Activated CD4-positive, alpha-beta memory T cell treated with anti-CD3 and anti-CD28 coated beads for 36 hours (primary cell): ENCODE data around the gene CDCA8. TPM values are rescaled to one million over a fixed set of nuclear protein-coding genes. Genes with fewer than 3 reads are reported as not detected.

Source experiments
- CTCF ChIA-PET: fragments of 350-600 bp; sonication (Branson Sonifier 250); formaldehyde crosslinking; loops from one replicate; lab custom pipeline; 2021; ENCODE audit warnings: antibody characterized with exemption, inconsistent platforms; lab: Charles Lee
- POLR2A ChIA-PET: fragments of 350-600 bp; sonication (Branson Sonifier 250); formaldehyde crosslinking; loops from one replicate; lab custom pipeline; 2021; ENCODE audit warnings: antibody characterized with exemption; lab: Charles Lee
- DNase-seq: peaks from one replicate; pipeline ENCODE4 v3.0.0-alpha.2; 2020
- H3K27ac Mint-ChIP-seq: one replicate; pipeline ENCODE4 v1.8.0; 2021; ENCODE audit warnings: mixed read lengths
- H3K27me3 Mint-ChIP-seq: one replicate; pipeline ENCODE4 v1.8.0; 2021; ENCODE audit warnings: mixed read lengths
- H3K36me3 Mint-ChIP-seq: one replicate; pipeline ENCODE4 v1.8.0; 2021; ENCODE audit warnings: mixed read lengths
- H3K4me1 Mint-ChIP-seq: one replicate; pipeline ENCODE4 v1.8.0; 2021; ENCODE audit warnings: low read depth, mixed read lengths
- H3K4me3 Mint-ChIP-seq: one replicate; pipeline ENCODE4 v1.8.0; 2021; ENCODE audit warnings: mild to moderate bottlenecking, mixed read lengths
- H3K9me3 Mint-ChIP-seq: one replicate; pipeline ENCODE4 v1.8.0; 2021; ENCODE audit warnings: mixed read lengths
- intact Hi-C: fragments of 100-400 bp; cut with micrococcal nuclease; formaldehyde crosslinking; loops from one replicate; pipeline ENCODE4 v1.15.1; 2023
- total RNA-seq, 2 experiments: library from RNA; stranded (reverse); gene quantifications; one replicate each; pipeline ENCODE4 v1.2.3, GENCODE V29; 2021

The CDCA8 gene
- total RNA-seq, 2 experiments from 2014 or later, result 55.0 to 56.0 TPM

DNA sequence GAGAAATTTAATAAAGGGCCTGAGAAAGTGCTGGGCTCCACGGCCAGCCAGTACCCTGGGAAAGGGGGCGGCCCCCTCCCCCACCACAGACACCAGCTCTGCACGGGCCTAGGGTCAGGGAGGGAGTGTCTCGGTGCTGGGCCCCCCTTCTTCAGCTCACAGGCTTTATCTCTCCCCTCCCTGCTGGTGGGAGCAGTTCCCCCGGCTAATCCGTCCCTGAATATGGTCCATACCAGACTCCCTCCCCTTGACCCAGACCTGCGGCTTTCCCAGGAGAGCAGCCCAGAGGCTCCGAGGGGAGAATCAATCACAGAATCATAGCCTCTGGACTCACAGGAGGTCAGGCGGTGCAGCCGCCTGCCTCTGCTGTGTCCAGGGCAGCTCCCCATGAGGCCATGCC is 31.7 kb upstream of the CDCA8 start:
- no peaks in the 10 kb centered on the region for H3K4me1 Mint-ChIP-seq
- no peaks in the 10 kb centered on the region for H3K9me3 Mint-ChIP-seq
- ChIA-PET POLR2A (no interaction called here), CTCF (no interaction called here)
- no peak overlapping the region for H3K4me3 Mint-ChIP-seq
- H3K27me3 Mint-ChIP-seq, result peaks cover 11% of the 10 kb centered on the region
- no peak for DNase-seq
- no peak overlapping the region for H3K27ac Mint-ChIP-seq
- intact Hi-C loops, result no loop called here
- H3K36me3 Mint-ChIP-seq, result no peaks in the 10 kb centered on the region

GRCh38 chr1:37661401-37661800 is 30.9 kb upstream of the CDCA8 start:
- no peak for DNase-seq
- ChIA-PET CTCF (interaction anchor here (0.9 kb wide), 1 partner anchor 58 kb away, joined by 3 read pairs; no protein-coding TSS in a partner anchor), POLR2A (no interaction called here)
- no peak overlapping the region for H3K4me3 Mint-ChIP-seq
- H3K27me3 Mint-ChIP-seq, result peaks cover 14% of the 10 kb centered on the region
- intact Hi-C loops, result no loop called here
- H3K27ac Mint-ChIP-seq, result no peak overlapping the region
- no peaks in the 10 kb centered on the region for H3K36me3 Mint-ChIP-seq
- no peaks in the 10 kb centered on the region for H3K9me3 Mint-ChIP-seq
- no peaks in the 10 kb centered on the region for H3K4me1 Mint-ChIP-seq

DNA sequence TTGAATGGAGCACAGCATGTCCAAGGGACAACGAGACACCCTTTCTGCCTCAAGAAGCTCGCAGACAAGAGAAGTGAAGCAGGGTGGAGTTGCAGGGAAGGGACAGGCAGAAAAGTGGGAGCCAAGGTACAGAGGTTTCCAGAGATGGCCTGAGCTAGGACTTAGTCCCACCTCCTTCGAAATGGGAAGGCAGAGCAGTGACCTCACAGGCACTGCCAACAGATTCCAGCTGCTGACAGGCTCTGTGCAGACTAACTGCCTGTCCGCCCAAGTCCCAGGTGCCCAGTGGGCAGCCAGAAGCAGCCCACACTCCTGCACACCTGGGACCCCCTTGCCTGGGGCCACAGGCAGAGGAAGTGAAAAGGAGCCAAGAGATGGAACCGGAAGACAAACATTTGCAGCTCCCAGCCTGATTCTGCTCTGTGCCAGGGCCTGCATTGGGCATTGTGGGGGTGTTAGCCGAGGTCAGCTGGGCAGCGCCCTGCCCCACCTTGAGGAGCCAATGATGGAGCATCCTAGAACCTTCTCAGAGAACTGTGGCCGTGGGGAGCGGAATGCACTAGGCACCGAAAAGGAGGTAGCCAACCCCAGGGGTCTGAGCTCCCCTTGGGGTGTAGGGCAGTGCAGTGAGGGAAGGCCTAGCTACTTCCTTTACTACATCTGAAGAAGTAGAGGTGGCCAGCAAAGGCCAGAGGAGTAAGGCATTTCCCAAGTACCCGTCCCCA is 30.1 kb upstream of the CDCA8 start:
- Mint-ChIP-seq H3K4me1 (no peaks in the 10 kb centered on the region), H3K4me3 (no peak overlapping the region), H3K36me3 (no peaks in the 10 kb centered on the region), H3K27me3 (peaks cover 12% of the 10 kb centered on the region), H3K27ac (no peak overlapping the region), H3K9me3 (no peaks in the 10 kb centered on the region)
- ChIA-PET POLR2A (no interaction called here), CTCF (interaction anchor here (0.9 to 1.7 kb wide), 2 partner anchors 20 to 59 kb away, joined by 3 to 4 read pairs; no protein-coding TSS in a partner anchor)
- DNase-seq, result no peak
- intact Hi-C loops, result no loop called here

- H3K4me1 Mint-ChIP-seq, result no peaks in the 10 kb centered on the region
- CTCF ChIA-PET, result interaction anchor here (1.7 kb wide), 1 partner anchor 18 kb away, joined by 4 read pairs; no protein-coding TSS in a partner anchor
- no peak for DNase-seq
- H3K27me3 Mint-ChIP-seq, result peaks cover 5% of the 10 kb centered on the region
- intact Hi-C loops, result no loop called here
- POLR2A ChIA-PET, result interaction anchor here (0.6 kb wide), 1 partner anchor 9 kb away, joined by 3 read pairs; no protein-coding TSS in a partner anchor
- no peak overlapping the region for H3K4me3 Mint-ChIP-seq
- H3K9me3 Mint-ChIP-seq, result no peaks in the 10 kb centered on the region
- H3K36me3 Mint-ChIP-seq, result no peaks in the 10 kb centered on the region
- H3K27ac Mint-ChIP-seq, result no peak overlapping the region
These were observed 28.8 kb upstream of the CDCA8 start for GRCh38 chr1:37663426-37664000.

DNA sequence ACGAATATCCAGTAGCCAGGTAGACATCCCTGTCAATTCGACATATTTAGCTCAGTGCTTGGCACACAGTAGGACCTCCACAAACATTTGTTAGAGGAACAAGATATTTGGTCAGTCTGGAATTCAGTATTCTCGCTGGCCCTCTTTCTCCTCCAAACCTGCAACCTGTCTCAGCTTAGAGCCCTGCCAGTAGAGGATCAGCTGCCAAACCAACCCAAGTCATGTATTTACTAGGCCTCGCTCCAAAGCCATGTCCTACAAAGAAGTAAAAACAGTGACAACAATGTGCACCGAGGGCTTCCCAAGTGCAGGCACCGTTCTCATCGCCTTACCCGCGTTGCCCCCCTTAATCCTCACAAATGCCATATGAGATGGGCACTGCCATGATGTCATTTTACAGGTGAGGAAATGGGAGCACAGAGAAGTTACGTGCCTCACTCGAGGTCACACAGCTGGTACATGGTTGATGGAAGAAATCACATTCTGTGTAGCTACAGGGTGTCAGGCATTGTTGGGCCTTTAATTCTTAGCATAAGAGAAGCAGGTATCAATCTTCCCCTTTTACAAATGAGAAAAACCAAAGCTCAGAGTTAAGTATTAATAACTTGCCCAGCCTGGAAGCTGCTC is 26.0 kb upstream of the CDCA8 start:
- H3K4me3 Mint-ChIP-seq, result no peak overlapping the region
- H3K27me3 Mint-ChIP-seq, result peaks cover 6% of the 10 kb centered on the region
- no peaks in the 10 kb centered on the region for H3K4me1 Mint-ChIP-seq
- no peaks in the 10 kb centered on the region for H3K36me3 Mint-ChIP-seq
- ChIA-PET CTCF (interaction anchor here (0.9 to 1.1 kb wide), 2 partner anchors 9 to 63 kb away, joined by 3 read pairs; no protein-coding TSS in a partner anchor), POLR2A (interaction anchor here (0.6 kb wide), 1 partner anchor 136 kb away, joined by 3 read pairs; no protein-coding TSS in a partner anchor)
- H3K9me3 Mint-ChIP-seq, result no peaks in the 10 kb centered on the region
- DNase-seq, result no peak
- intact Hi-C loops, result no loop called here
- no peak overlapping the region for H3K27ac Mint-ChIP-seq

- Mint-ChIP-seq H3K27me3 (peaks cover 9% of the 10 kb centered on the region), H3K4me3 (no peak overlapping the region), H3K9me3 (no peaks in the 10 kb centered on the region), H3K36me3 (no peaks in the 10 kb centered on the region), H3K4me1 (no peaks in the 10 kb centered on the region), H3K27ac (no peak overlapping the region)
- ChIA-PET CTCF (interaction anchor here (0.9 to 1.1 kb wide), 2 partner anchors 8 to 63 kb away, joined by 3 read pairs; no protein-coding TSS in a partner anchor), POLR2A (interaction anchor here (0.6 kb wide), 1 partner anchor 135 kb away, joined by 3 read pairs; no protein-coding TSS in a partner anchor)
- intact Hi-C loops, result no loop called here
- DNase-seq, result no peak
These were observed 25.2 kb upstream of the CDCA8 start for GRCh38 chr1:37667023-37667671.

DNA sequence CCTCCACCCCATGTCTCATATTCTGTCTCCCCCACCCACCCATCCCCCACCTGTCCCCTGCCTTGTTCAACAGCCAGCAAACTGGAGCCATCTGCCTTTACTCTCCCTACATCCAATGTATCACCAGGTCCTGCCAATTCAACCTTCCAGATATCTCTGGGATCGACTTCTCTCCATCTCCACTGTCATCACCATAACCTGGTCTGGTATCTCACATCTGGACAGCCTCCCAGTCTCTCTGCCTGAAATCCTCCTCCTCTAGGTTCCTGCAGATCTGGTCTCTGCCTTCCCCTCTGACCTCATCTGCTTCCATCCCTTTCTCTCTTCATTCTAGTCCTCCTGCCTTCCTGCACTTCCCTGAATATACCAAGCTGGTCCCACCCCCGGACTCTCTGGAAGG is 22.2 kb upstream of the CDCA8 start:
- no peak overlapping the region for H3K4me3 Mint-ChIP-seq
- CTCF ChIA-PET, result interaction anchor here (16.2 kb wide), 1 partner anchor 68 kb away, joined by 220 read pairs; no protein-coding TSS in a partner anchor

GRCh38 chr1:37671261-37671660 is 21.1 kb upstream of the CDCA8 start:
- no peak overlapping the region for H3K27ac Mint-ChIP-seq
- H3K27me3 Mint-ChIP-seq, result peaks cover 5% of the 10 kb centered on the region
- intact Hi-C loops, result no loop called here
- no peak overlapping the region for H3K4me3 Mint-ChIP-seq
- ChIA-PET POLR2A (no interaction called here), CTCF (interaction anchor here (16.2 kb wide), 1 partner anchor 69 kb away, joined by 220 read pairs; no protein-coding TSS in a partner anchor)
- no peaks in the 10 kb centered on the region for H3K36me3 Mint-ChIP-seq
- no peak for DNase-seq
- peaks cover 16% of the 10 kb centered on the region for H3K4me1 Mint-ChIP-seq
- no peaks in the 10 kb centered on the region for H3K9me3 Mint-ChIP-seq

More for the DNA sequence above, 22.2 kb upstream of the CDCA8 start:
- intact Hi-C loops, result no loop called here
- Mint-ChIP-seq H3K27ac (no peak overlapping the region), H3K36me3 (no peaks in the 10 kb centered on the region), H3K27me3 (peaks cover 9% of the 10 kb centered on the region), H3K9me3 (no peaks in the 10 kb centered on the region), H3K4me1 (peaks cover 15% of the 10 kb centered on the region)
- POLR2A ChIA-PET, result no interaction called here
- DNase-seq, result no peak

- POLR2A ChIA-PET, result no interaction called here
- no peak for DNase-seq
- intact Hi-C loops, result no loop called here
- Mint-ChIP-seq H3K4me1 (peaks cover 20% of the 10 kb centered on the region), H3K4me3 (no peak overlapping the region), H3K27ac (no peak overlapping the region), H3K9me3 (no peaks in the 10 kb centered on the region), H3K36me3 (no peaks in the 10 kb centered on the region), H3K27me3 (peaks cover 5% of the 10 kb centered on the region)
- CTCF ChIA-PET, result interaction anchor here (16.2 kb wide), 1 partner anchor 70 kb away, joined by 220 read pairs; no protein-coding TSS in a partner anchor
These were observed 20.0 kb upstream of the CDCA8 start for GRCh38 chr1:37672136-37672870.

GRCh38 chr1:37673920-37674319 is 18.4 kb upstream of the CDCA8 start:
- Mint-ChIP-seq H3K4me1 (peaks cover 20% of the 10 kb centered on the region), H3K27me3 (peaks cover 5% of the 10 kb centered on the region), H3K4me3 (peak overlapping the region; percentile 16), H3K9me3 (no peaks in the 10 kb centered on the region), H3K36me3 (no peaks in the 10 kb centered on the region), H3K27ac (no peak overlapping the region)
- DNase-seq, result peak; percentile 85
- CTCF ChIA-PET, result interaction anchor here (0.7 to 16.2 kb wide), 4 partner anchors 9 to 72 kb away, joined by 3 to 220 read pairs (median 9); no protein-coding TSS in a partner anchor
- POLR2A ChIA-PET, result interaction anchor here (1.2 kb wide), 1 partner anchor 9 kb away, joined by 5 read pairs; no protein-coding TSS in a partner anchor
- intact Hi-C loops, result no loop called here
